Fibroblast of skin of left quadriceps (primary cell): ENCODE measurements around the gene WDR4.
"Not testable (repeated sequence)": the region's sequence is repeated elsewhere in the genome, so short reads cannot be mapped to it uniquely, and the experiment has no call there.

Source experiments
- DNase-seq, 2 experiments: peaks; one replicate each; pipeline ENCODE4 v3.0.0-alpha.2; 2013; ENCODE audit warnings: low read depth in 2 of 2

The WDR4 gene

DNA sequence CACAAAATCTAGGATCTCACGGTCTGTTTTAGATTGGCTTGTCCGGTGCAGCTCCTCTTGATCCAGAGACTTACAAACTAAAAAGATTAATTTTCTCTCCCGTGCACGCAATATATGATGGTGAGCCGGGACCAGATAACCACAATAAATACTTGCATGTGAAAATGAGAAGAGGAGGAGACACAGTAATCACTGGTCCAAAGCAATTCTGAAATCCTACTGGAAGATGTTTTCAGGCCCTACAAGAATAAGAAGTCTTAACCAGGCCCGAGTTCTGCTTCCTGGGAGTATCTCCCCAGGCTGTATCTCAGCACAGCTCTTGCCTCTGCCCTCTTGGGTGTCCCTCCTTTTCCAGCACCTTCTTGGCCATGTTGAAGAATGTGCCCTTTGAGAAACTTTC, 1.0 kb upstream of the WDR4 start:
- DNase-seq = no peak

DNA sequence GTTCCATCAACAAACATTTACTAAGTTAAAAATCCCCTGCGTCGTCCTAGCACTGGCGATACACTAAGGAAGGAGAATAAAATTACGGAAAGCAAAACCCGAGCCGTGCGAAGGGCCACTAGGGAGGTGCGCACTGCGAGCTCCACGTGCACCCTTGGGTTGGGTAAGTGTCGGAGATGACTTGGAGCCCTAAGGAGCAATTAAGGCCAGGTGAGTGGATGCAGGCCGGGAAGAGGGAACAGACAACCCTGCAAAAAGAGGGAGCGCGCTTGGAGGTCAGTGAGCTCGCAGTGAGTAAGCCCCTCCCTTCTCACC, 704 bp downstream of the WDR4 start:
- no peak for DNase-seq

DNA sequence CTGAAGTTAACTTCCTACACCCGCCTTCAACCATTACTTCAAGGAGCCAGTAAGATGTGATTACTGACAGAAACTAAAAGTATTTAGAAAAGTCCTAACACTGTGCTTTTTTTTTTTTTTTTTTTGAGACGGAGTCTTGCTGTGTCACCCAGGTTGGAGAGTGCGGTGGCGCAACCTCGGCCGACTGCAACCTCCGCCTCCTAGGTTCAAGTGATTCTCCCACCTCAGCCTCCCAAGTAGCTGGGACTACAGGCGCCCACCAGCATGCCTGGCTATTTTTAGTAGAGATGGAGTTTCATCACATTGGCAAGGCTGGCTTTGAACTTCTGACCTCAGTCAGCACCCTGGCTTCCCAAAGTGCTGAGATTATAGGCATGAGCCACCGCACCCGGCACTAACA, 3.5 kb downstream of the WDR4 start:
- not testable (repeated sequence) for DNase-seq

DNA sequence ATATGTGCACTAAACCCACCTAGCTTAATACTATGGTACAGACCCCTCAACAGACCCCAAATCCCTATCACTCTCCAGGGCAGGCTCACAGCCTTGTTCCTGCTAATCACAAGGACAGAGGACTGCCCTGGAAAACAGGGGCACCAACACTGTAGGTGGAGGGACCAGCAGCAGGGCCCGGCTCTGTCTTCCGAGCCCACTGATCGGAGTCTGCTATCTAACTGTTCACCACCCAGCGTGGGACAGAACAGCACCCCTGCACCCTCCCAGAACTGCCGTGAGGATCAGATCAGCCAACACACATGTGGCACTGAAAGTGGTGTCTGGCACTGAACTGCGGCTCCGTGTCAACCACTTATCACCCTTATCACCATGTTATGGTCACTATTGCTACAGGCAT, 6.2 kb downstream of the WDR4 start:
- no peak for DNase-seq

DNA sequence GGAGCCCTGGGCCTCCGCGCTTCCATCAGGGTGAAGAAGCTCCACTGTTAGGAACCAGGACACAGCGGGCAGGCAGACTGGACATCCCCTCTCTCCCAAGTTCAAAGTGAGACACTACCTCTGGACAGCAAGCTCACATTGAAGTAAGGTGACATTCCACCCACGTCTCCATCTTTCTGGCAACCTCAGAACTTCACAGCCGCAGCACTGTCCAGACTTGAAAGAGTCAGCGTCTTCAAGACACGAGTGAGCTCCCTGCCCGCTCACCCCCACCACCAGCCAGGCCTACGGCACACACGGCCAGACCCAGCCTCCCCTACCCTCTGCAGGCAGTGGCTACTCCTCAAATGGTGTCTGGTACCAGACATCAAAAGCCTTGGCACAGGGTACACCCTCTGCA, 11.1 kb downstream of the WDR4 start:
- no peak for DNase-seq

DNA sequence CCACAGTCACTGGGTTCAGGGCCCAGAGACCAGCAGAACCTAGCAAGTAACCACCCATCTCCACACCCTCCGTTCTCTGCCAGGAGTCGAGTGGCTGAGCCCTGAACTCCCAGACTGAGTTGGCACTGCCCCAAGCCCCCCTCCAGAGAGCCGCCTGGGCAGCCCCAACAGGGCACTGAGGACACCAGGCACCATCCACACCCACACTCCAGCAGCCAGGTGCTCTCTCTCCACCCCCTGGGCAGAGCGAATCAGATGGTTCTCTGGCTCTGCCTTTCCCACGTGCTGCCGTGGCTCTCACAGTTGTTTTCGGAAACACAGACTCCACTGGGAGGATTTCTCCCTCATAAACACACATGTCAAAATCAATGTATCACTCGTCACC, 13.6 kb downstream of the WDR4 start:
- no peak for DNase-seq

DNA sequence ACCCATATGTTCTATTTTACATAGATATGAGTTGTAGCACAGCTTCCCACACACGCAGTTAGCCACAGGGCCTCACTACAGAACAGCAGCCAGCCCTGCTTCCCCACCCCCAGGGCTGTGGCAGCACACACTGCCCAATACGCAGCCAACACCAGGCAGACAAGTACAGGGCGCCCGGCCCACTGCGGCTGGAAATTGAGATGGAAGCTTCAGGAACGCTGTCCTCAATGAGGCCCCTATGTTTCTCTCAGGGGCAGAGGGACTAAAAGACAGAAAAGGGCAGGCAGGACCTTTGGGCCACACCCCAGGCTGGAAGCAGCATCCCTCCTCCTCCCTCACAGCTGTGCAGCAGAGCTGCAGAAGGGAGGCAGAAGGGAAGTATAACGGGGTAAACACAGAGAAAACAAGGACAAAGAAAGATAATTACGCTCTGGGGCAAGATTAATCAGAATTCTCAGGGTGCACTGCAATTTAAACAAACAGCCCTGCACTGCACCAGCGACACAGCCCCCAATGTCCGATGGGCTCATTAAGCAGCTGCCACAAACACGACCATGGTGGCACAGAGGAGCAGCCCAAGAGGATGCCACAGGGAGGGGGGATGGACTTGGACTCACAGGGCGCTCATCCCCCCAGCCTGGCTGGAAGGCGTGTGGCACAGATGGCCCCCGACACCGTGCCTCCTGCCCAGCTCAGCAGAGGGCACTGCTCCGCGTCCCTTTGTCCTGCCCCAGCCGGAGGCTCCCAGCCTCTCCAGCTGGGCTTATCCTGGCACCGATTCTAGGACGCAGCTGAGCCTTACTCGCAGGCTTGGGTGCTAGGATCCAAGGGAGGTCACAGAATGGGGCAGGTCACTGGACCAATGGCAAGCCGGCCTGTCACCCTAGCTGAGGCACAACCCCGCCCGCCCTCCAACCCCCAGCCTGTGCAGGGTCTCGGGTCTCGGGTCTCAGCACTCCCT, 14.2 kb downstream of the WDR4 start:
- DNase-seq = no peak

DNA sequence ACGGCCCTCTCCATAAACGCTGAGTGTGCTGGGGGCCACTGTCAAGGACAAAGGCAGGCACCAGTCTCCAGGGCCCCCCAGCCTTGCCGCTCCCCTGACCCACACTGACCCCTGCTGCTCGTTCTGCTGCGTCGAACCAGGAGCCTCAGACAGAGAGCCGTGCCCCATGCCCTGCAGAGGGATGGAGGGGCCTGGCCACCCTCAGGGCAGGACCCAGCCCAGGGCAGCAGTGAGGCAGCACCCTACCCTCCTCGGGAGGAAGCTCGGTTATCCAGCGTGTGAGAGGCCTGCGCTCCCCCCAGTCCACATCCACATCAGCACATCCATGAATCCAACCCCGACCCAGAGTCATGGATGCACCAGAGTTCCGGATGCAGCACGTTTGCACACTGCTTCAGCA, 15.1 kb downstream of the WDR4 start:
- DNase-seq = no peak

DNA sequence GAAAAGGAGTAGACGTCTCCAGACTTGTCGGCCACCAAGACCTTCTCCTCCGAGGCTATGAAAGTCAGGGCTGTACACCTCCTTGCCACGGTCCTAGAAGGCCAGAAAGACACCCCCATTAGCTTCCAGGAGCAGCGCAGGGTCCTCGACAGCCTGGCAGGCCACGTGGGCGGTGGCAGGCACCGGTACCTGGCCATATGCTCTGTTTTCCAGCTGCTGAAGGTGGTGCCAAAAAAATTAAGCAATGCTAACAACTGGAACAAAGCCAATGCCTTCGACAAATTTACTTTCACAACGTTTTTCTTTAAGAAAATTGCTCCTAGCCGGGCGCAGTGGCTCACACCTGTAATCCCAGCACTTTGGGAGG, 15.9 kb downstream of the WDR4 start:
- no peak for DNase-seq

DNA sequence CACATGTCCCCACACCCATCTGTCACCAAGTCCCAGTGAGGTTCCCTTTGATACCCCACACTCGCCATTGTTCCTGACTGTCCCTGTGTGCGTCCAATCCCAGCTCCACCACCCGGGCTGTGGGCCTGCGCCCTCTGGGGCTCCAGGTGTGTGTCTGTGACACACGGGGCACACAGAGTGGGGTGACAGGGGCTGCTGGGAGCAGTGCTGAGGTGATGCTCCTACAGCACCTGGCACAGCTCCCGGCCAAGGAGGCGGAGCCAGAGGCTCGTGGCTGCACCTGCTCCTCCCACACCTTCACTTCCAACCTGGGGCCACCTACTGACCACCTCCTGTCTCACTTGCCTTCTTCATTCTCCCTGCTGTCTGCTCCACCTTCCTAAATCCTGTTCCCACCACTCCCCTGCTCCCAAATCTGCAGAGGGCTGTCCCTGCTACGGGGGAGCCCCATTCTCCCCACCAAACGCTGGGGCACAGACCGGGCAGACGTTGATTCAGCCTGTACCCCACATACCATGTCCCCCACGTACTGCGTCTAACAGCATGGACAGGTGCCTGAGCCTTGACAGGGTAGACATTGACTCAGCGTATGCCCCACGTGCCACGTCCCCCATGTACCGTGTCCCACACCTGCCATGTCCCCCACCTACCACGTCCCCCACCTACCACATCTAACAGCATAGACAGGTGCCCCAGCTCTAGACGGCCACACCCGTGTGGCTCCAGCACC, 16.4 kb downstream of the WDR4 start:
- DNase-seq = no peak

DNA sequence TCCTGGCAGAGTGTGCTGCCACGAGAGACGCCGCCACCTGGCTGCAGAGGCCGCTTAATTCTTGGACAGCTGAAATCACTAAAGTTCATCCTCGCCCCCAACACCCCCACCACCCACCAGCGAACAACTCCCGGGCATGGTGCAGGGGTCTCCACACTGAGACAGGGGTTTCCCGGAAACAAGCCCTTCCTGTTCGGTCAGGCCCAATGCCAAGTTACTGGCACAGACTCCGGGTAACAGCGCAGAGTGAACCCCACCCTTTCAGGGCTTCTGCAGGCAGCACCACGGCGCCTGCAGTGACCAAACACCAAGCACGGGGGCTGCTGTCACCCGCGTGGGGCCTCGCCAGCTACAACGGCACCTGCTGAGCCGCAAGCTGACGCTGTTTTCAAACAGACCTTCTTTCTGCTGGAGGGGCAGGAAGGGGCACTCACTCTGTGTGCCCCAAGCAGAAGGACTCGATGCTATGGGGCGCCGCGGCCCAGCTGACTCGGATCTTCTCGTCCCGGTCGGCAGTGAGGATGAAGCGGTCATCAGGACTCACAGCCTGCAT, 17.4 kb downstream of the WDR4 start:
- DNase-seq = no peak

DNA sequence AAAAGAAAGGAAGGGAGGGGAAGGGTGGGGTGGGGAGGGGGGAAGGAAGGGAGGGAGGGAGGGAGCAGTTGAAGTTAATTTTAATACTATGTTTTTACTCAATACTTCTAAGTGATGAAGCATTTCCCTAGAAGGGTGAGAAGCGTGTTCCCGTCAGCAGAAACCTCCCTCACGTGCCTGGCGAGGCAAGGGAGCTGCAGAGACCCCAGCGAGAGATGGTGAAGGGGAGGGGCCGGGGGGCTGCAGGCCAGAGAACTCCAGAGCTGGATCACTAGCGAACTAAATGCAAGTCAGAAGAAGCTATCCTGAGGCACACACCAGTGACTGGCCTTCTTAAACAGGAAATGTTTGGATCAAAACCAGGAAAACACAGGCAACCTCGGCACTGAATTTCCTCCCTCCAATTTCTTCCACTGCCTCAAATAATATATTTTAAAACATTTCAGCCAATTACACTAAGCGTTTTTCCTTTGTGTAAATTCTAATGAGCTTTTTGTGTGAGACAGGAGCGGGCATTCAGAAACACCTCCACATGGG, 18.0 kb downstream of the WDR4 start:
- no peak for DNase-seq

DNA sequence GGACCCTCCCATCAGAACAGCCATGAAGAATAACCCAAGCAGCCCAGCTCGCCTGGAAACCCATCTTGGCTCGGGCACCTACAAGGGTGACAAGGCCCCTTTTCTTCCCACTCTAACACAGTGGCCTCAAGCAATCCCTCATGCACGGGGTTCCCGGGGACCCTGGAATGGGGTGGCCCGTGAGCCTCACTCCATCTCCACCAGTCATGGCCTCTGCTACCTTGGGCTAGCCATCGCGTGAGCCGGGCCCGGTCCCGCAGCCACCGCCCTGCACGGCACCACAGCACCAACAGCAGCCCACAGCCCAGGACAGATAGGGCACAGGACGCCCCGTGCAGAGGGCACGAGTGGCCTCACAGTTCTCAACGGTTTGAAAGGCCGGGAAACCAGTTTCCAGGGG, 19.0 kb downstream of the WDR4 start:
- DNase-seq = no peak

DNA sequence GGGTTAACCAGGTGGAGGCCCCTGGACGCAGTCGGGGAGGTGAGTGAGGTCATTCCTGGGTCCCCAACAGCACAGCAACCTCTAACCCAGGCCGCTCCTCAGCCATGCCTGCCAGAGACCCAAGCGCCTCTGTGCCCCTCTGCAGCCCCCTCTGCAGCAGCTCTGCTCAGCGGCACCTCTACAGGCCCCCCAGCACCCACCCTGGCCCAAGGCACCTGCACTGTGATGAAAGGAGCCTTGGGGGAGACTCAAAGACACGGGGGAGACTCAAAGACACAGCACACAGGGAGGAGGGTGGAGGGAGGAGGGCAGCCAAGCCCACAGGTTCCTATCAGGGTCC, 19.5 kb downstream of the WDR4 start:
- no peak for DNase-seq

DNA sequence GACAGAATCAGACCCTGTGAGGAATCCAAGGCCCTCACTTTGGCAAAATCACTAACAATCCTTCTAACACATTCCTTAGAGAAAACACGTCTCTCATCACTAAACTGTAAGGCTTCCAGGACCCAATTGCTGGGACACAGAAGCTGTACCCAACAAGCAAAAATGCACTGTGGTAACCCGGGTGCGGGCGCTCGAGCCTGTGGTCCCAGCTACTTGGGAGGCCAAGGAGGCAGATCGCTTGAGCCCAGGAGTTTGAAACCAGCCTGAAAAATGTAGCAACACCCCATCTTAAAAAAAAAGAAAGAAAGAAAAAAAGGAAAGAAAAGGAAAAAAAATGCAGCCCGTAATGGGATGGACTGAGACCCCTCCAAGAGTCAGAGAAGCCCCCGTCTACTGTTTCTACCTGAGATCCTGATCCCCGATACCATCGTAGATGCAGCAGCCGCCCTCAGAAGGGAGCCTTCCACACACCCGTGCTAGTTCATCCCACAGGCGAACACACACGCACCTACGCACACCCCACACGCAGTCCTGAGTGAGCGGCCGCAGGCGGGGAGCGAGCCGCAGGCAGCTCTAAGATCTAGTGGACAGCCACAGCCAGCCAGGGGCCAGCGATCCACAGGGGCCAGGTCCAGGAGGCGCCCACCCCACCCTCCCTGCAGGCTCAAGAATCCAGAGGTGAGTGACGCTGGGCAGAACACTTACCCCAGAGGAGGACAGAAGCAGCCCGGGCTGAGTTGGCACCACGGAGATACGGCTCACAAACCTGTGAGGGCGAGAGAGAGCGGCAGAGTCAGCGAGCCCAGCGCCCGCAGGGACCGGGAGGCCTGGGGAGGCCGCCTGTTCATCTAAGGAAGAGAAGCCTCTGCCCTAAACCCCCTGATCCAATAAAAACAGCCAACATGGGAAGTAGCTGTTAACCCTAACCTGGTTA, 20.1 kb downstream of the WDR4 start:
- DNase-seq = no peak

DNA sequence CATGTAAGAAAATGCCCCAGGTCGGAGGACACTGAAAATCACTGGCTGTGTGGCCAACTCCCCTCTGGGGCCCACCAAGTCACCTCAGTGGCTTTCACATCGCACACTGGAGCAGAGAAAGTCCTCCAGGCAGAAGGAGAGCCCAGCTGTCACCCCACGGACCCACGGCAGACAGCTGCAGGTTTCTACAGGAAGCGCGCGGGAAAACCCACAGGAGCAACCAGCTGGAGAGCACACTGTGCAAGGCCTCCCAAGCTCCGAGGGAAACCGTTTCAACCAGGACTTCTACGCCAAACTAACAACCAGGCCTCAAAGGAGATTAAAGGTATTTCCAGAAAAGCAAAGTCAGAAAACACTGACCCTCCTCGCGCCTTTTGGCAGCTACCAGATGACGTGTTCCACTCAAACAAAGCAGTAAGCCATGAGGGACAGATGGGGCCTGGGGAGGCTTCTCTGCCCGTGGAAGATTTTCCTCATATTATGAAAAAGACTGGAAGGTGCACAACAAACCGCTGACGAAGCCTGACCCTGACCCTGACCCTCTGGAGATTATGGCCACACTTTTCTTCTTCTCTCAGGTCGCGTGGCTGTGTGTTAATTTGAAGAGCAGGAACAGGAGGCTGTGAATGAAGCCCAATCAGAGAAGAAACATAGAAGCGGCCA, 21.0 kb downstream of the WDR4 start:
- DNase-seq = no peak

DNA sequence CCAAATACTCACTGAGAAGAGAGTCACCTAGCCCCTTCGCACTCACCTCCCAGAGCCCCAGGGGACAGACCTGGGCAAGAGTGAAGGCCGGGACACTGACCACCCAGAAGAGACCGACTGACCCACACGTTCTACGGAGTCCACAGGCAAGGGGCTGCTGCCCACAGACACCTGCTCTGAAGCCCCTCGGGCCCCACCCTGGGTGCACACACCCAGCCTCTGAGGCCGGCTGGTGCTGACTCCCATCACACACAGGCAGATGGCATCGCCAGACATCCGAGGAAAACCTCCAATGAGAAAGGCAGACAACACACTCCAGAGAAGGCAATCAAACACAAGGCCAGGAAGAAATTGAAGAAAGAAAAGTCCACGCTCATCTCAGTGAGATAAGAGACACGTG, 22.1 kb downstream of the WDR4 start:
- no peak for DNase-seq

DNA sequence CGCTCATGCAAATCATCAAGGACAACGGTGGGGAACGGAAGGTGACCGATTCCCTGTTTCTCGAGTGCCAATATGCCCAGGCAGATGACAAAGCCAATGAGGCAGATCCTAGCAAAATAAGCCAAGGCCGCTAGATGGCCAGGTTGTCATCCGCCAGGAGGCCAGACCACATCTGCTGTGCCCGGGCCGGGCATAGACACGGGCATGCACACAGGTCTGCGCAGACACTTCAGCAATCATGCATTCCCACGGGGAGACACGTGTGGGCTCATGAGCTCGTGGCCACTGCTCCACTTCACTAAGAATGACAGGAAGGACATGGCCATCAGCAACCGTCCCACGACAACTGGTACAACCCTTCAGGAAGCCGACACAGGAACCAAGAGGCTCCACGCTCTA, 23.4 kb downstream of the WDR4 start:
- DNase-seq = no peak

DNA sequence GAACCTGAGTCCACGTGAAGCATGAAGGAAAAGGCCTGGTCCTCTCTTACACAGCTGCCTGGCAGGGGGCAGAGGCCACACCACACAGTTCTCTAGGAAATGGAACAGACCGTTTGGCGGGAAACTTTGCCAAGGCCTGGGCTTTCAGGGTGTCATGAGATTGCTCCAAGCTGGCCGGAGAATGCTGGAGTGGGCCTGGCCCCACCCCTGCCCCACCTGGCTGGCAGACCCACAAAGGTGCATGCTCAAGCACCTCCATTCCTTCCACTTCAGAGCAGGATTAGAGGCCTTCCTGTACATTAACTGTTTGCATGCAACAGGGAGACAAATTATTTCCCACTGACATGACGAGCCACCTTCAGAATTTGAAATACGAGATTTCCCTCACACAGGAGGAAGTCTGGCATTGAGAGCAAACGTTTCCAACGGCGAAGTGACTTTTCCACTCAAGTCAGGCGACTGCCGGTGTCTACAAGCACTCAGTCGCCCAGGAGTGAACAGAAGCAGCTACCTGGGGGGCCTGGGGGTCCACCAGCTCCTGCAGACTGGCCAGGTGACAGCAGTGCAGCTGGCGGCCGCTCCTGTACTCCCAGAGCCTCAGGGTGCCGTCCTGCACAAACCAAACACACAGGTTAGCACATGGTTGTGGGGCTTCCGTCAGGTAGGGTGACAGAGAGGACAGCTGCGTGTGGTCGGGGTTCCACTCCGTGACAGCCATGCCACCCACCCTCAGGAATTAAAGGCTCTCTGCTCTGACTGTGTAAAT, 24.0 kb downstream of the WDR4 start:
- no peak for DNase-seq

DNA sequence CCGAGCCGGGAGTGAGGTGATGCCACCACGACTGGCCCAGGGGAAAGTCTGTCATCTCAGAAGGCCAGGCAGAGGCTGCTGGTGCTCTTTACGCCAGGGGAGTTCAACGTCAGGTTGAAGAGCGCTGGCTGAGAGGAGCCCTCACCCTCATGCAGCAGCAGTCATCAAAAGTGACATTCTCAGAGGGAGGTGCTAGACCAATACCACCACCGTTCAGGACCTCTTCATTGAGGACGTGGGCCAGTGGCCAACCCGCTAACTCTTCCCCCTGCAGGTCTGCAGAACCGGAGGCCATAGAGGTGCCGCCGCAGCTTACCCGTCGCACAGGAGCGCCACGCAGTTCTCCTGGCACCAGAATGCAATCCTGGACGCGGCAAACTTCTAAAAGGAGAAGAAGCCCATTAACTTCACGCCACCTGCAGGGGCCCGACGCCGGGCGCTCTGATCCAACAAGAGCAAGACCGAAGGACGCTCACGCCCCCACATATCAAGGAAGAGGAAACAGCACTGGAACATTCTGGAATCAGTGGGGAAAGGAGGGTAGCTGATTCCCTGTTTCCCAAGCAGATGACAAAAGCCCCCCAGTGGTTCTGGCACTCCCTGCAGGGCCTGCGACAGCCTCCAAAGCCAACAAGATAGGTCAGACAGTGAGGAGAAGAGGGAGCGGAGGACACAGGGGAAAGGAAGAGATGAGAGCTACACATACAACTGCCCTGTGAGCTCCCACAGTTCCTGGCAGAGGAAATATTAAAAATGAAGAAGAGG, 24.9 kb downstream of the WDR4 start:
- DNase-seq = no peak
